Upper lobe of right lung (tissue), 1 donor: ENCODE results near the gene ZFY. TPM values are rescaled to one million over a fixed set of nuclear protein-coding genes. Genes with fewer than 3 reads are reported as not detected.

Source experiments
- ATAC-seq: fragments of 200-7000 bp; cut with Tn5 transposase; one replicate; pipeline ENCODE4 v1.9.1; 2020; ENCODE audit warnings: mild to moderate bottlenecking, moderate library complexity
- DNase-seq: peaks from one replicate; pipeline ENCODE4 v3.0.0-alpha.2; 2020
- H3K27ac ChIP-seq: fragments of 200-600 bp; one replicate; pipeline ENCODE4 v1.8.0; 2022
- H3K27me3 ChIP-seq: fragments of 200-600 bp; one replicate; pipeline ENCODE4 v1.8.0; 2022; ENCODE audit warnings: mild to moderate bottlenecking
- H3K36me3 ChIP-seq: fragments of 200-600 bp; one replicate; pipeline ENCODE4 v1.8.0; 2022
- H3K4me1 ChIP-seq: fragments of 200-600 bp; one replicate; pipeline ENCODE4 v1.8.0; 2022
- H3K4me3 ChIP-seq: fragments of 200-600 bp; one replicate; pipeline ENCODE4 v1.8.0; 2022; ENCODE audit warnings: mild to moderate bottlenecking
- H3K9me3 ChIP-seq: fragments of 200-600 bp; one replicate; pipeline ENCODE4 v1.8.0; 2022
- CTCF ChIP-seq: fragments of 200-600 bp; IDR thresholded peaks from one replicate; pipeline ENCODE4 v1.8.0; 2022; ENCODE audit warnings: antibody characterized with exemption
- intact Hi-C: fragments of 100-400 bp; cut with DNase I; formaldehyde crosslinking; loops from one replicate; pipeline ENCODE4 v1.11.0; 2022
- total RNA-seq: library from RNA; stranded (reverse); fragmentation: NEBNext Ultra II Directional; extraction: Animal tissue kit (Norgen Biotek cat#: 25700); gene quantifications from one replicate; pipeline ENCODE4 v1.2.1, GENCODE V29; 2021
- donor health status: DM: no; HTN: yes; CAD: no; lungs with severe emphysema.

Gene ZFY
- total RNA-seq, 1 donor from 2014 or later: 17.1 TPM

DNA sequence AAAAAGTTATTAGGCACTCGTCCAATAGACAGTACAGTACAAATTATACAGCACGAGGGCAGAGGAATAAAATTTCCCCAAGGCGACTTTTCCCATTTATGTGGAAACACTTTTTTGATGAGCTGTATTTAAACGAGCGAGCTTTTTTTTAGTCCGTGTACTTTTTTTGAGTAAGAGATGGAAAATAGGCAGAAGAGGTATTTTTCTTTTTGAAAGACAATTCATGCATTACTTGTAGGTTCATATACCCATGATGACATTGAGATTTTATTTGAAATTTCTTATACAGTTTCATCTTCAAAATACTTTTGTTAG lies 1.2 kb downstream of the ZFY start:
- intact Hi-C loops: no loop called here
- TF ChIP-seq CTCF: no peak
- Histone ChIP-seq H3K27ac (peak overlapping the region; percentile 98), H3K4me1 (no peaks in the 10 kb centered on the region), H3K36me3 (no peaks in the 10 kb centered on the region), H3K9me3 (no peaks in the 10 kb centered on the region), H3K27me3 (no peaks in the 10 kb centered on the region), H3K4me3 (peak overlapping the region; percentile 62)
- ATAC-seq: no peak
- DNase-seq: no peak

DNA sequence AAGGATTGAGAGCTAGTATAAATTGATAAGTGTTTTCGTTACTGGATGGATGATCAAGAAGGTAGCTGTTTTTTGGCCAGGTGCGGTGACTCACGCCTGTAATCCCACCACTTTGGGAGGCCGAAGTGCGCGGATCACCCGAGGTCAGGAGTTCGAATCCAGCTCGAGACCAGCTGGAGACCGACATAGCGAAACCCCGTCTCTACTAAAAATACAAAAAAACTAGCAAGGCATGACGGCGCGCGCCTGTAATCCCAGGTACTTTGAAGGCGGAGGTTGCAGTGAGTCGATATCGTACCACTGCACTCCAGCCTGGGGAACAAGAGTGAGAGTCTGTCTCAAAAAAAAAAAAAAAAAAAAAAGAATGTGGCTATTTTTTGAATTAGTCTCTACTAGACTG lies 2.0 kb downstream of the ZFY start:
- intact Hi-C loops: no loop called here
- Histone ChIP-seq H3K27ac (no peak overlapping the region), H3K4me3 (peak overlapping the region; percentile 62), H3K36me3 (no peaks in the 10 kb centered on the region), H3K4me1 (no peaks in the 10 kb centered on the region), H3K9me3 (no peaks in the 10 kb centered on the region), H3K27me3 (no peaks in the 10 kb centered on the region)
- ATAC-seq: no peak
- DNase-seq: no peak
- no peak for TF ChIP-seq CTCF

DNA sequence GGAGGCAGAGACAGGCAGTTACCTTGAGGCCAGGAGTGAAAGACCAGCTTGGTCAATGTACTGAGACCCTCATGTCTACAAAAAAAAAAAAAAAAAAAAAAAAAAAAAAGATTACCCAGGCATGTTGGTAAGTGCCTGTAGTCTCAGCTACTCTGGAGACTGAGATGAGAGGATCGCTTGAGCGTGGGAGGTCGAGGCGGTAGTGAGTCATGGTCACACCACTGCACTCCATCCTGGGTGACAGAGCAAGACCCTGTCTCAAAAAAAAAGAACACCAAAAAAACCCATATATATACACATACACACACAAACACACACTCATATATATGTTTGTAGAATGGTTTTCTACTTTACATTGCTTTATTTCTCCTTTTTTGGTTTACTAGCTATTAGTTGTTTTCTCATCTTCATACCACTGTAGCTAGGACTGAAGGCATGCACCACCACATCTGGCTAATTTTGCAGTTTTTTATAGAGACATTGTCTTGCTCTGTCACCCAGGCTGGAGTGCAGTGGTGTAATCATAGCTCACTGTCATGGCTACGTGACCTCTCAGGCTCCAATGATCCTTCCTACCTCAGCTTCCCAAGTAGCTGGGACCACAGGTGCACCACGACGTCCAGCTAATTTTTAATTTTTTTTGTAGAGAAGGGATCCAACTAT lies 14.5 kb downstream of the ZFY start:
- TF ChIP-seq CTCF: no peak
- H3K27ac ChIP-seq: no peak overlapping the region
- H3K4me1 ChIP-seq: no peaks in the 10 kb centered on the region
- no peak for ATAC-seq
- intact Hi-C loops: no loop called here
- no peaks in the 10 kb centered on the region for H3K27me3 ChIP-seq
- no peak overlapping the region for H3K4me3 ChIP-seq
- no peaks in the 10 kb centered on the region for H3K9me3 ChIP-seq
- no peaks in the 10 kb centered on the region for H3K36me3 ChIP-seq
- no peak for DNase-seq

DNA sequence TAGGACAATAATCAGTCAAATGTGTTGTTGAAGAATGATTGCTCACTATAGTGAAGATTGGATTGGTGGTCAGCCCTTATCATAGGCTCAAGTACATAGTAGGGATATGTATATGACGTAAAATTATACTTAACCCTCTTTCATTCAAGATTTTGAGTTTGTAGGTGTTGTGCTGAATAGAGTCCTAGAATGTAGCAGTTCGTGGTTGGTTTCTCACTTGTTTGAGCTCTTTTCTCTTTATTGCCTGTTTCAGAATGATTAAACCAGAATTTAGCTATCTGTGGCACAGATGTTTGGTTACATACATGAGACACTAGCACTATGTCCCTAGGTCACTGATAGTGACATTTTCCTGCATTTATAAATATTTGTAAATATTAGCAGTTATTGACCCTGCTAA lies 15.5 kb downstream of the ZFY start:
- H3K36me3 ChIP-seq: no peaks in the 10 kb centered on the region
- intact Hi-C loops: no loop called here
- no peaks in the 10 kb centered on the region for H3K9me3 ChIP-seq
- no peaks in the 10 kb centered on the region for H3K27me3 ChIP-seq
- H3K27ac ChIP-seq: no peak overlapping the region
- ATAC-seq (no peak), DNase-seq (no peak)
- H3K4me3 ChIP-seq: no peak overlapping the region
- no peaks in the 10 kb centered on the region for H3K4me1 ChIP-seq
- no peak for TF ChIP-seq CTCF

DNA sequence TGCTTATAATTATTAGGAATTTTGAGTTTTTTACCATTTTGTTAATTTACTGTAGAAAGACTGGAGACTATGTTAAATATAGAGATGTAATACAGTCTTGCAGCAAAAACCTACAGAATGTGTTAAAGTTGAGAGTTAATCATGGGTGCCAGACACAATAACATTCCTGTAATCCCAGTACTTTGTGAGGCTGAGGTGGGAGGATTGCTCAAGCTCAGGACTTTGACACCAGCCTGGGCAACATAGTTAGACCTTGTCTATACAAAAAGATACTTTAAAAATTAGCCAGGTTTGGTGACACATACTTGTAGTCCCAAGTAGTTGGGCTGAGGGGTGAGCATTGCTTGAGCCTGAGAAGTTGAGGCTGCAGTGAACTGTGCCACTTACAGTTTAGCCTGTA lies 17.7 kb downstream of the ZFY start:
- intact Hi-C loops: no loop called here
- Histone ChIP-seq H3K4me3 (no peak overlapping the region), H3K27ac (no peak overlapping the region), H3K4me1 (no peaks in the 10 kb centered on the region), H3K9me3 (no peaks in the 10 kb centered on the region), H3K36me3 (no peaks in the 10 kb centered on the region), H3K27me3 (no peaks in the 10 kb centered on the region)
- ATAC-seq (no peak), DNase-seq (no peak)
- no peak for TF ChIP-seq CTCF

DNA sequence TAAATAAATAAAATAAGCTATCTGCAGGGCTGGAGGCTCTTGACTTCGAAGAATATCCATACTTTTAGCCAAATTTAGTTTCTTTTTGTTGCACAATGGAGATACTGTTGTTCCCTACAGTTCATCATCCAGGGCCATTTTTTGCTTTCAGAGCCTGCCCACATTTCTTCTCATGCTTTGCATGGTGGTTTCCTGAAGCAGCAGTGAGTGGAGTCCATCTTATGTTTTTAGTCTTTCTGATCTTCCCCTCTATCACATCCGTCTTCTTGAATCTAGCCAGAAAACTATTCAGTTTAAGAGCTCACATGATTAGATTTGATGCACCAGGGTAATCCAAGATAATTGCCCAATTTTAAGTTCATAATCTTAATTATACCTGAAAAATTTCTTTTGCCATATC lies 19.6 kb downstream of the ZFY start:
- no peaks in the 10 kb centered on the region for H3K9me3 ChIP-seq
- no peaks in the 10 kb centered on the region for H3K36me3 ChIP-seq
- H3K27me3 ChIP-seq: no peaks in the 10 kb centered on the region
- no peaks in the 10 kb centered on the region for H3K4me1 ChIP-seq
- ATAC-seq: no peak
- intact Hi-C loops: no loop called here
- TF ChIP-seq CTCF: no peak
- H3K4me3 ChIP-seq: no peak overlapping the region
- H3K27ac ChIP-seq: no peak overlapping the region
- DNase-seq: no peak
